ENCODE measurements around the gene LANCL1. TPM values are rescaled to one million over a fixed set of nuclear protein-coding genes. Genes with fewer than 3 reads are reported as not detected.

Gene LANCL1
- total RNA-seq, 1 experiment from 2014 or later = 49.9 TPM

GRCh38 chr2:210503001-210503623 lies 26.6 kb upstream of the LANCL1 start:
- Histone ChIP-seq H2BK12ac (ENCODE audit: insufficient read length, low read depth, low read length) (no peak overlapping the region), H3K4me1 (ENCODE audit: insufficient read depth, low read length) (no peaks in the 10 kb centered on the region), H3K18ac (ENCODE audit: insufficient read length, low read depth, low read length) (no peak overlapping the region), H4K8ac (replicated peaks; ENCODE audit: insufficient read length, low read depth, low read length) (no peak overlapping the region), H3K56ac (ENCODE audit: insufficient read length, low read depth, low read length) (no peak overlapping the region), H3K27ac (ENCODE audit: insufficient read length, low read depth, low read length) (no peak overlapping the region), H2AK5ac (ENCODE audit: insufficient read length, low read length) (no peak overlapping the region), H4K20me1 (ENCODE audit: control insufficient read depth, insufficient read depth, insufficient read length) (no peaks in the 10 kb centered on the region), H3K9ac (ENCODE audit: extremely low read depth, insufficient read length, low read length) (no peak overlapping the region), H3K4me2 (ENCODE audit: insufficient read depth, insufficient read length, low read length) (no peak overlapping the region), H2AFZ (ENCODE audit: low read length) (no peak overlapping the region), H2BK5ac (ENCODE audit: insufficient read length, low read length) (no peak overlapping the region), H3K79me2 (ENCODE audit: insufficient read depth, low read length) (no peaks in the 10 kb centered on the region), H4K5ac (ENCODE audit: insufficient read length, low read depth, low read length) (no peak overlapping the region), H3K4ac (ENCODE audit: low read depth, low read length) (no peak overlapping the region), H3K14ac (ENCODE audit: insufficient read depth, low read length) (no peak overlapping the region), H3T11ph (ENCODE audit: low read length) (no peak overlapping the region), H2BK120ac (ENCODE audit: low read depth, low read length, poor library complexity, severe bottlenecking) (no peak overlapping the region), H4K91ac (ENCODE audit: insufficient read length, low read depth, low read length) (no peak overlapping the region), H3K79me1 (ENCODE audit: insufficient read depth, low read depth, low read length, poor library complexity, severe bottlenecking) (no peaks in the 10 kb centered on the region), H3K23me2 (ENCODE audit: insufficient read length, low read depth, low read length, poor library complexity, severe bottlenecking) (no peaks in the 10 kb centered on the region), H3K9me3 (ENCODE audit: control insufficient read depth, low read depth, low read length) (peaks cover 7% of the 10 kb centered on the region), H3K23ac (ENCODE audit: insufficient read length, low read depth, low read length) (no peak overlapping the region), H2BK20ac (ENCODE audit: low read depth, low read length, poor library complexity, severe bottlenecking) (no peak overlapping the region), H2BK15ac (ENCODE audit: low read depth, low read length) (no peak overlapping the region), H3K27me3 (ENCODE audit: insufficient read depth, low read length) (no peaks in the 10 kb centered on the region)
- TF ChIP-seq, protein P1, sequence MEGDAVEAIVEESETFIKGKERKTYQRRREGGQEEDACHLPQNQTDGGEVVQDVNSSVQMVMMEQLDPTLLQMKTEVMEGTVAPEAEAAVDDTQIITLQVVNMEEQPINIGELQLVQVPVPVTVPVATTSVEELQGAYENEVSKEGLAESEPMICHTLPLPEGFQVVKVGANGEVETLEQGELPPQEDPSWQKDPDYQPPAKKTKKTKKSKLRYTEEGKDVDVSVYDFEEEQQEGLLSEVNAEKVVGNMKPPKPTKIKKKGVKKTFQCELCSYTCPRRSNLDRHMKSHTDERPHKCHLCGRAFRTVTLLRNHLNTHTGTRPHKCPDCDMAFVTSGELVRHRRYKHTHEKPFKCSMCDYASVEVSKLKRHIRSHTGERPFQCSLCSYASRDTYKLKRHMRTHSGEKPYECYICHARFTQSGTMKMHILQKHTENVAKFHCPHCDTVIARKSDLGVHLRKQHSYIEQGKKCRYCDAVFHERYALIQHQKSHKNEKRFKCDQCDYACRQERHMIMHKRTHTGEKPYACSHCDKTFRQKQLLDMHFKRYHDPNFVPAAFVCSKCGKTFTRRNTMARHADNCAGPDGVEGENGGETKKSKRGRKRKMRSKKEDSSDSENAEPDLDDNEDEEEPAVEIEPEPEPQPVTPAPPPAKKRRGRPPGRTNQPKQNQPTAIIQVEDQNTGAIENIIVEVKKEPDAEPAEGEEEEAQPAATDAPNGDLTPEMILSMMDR (conservative IDR thresholded peaks at IDR 0.05) = peak; percentile 92
- H3K4me3 Mint-ChIP-seq = no peak overlapping the region
- WGBS (ENCODE audit: extremely low coverage, insufficient read length, low lambda C conversion rate) = no CpG with 5 or more reads among the region's 7 CpGs
- peaks cover 22 to 54% (median 27%) of the 10 kb centered on the region in 3 experiments for H3K36me3 Mint-ChIP-seq (ENCODE audit: insufficient read depth in 1 of 3, low read depth in 3 of 3)
- peaks cover 13% of the 10 kb centered on the region in 2 experiments for H3K4me1 Mint-ChIP-seq
- DNase-seq = peak; percentile 37
- peaks cover 34 to 35% of the 10 kb centered on the region in 2 experiments for H3K9me3 Mint-ChIP-seq
- H3K27ac Mint-ChIP-seq = no peak overlapping the region
- peaks cover 3% of the 10 kb centered on the region for H3K27me3 Mint-ChIP-seq (ENCODE audit: low read depth)

Measured in H9 (cell line).